Gastrocnemius medialis (tissue), 4 donors: ENCODE data around the gene APOH. TPM values are rescaled to one million over a fixed set of nuclear protein-coding genes. Genes with fewer than 3 reads are reported as not detected.

Experiments
- ATAC-seq, 2 donors: fragments of 150-250 bp; one replicate each; pipeline ENCODE4 v1.9.1; 2016
- DNase-seq, 2 donors: peaks; one replicate each; pipeline ENCODE4 v3.0.0-alpha.2; 2019
- H3K27ac ChIP-seq, 4 donors: fragments of 200-600 bp; sonication (generic); 1 replicate in 1 of 4; 2 replicates in 3 of 4; pipeline ENCODE4 v1.5.1; 2016 to 2018; ENCODE audit warnings: mild to moderate bottlenecking in 2 of 4, moderate library complexity in 1 of 4
- H3K27me3 ChIP-seq, 3 donors: fragments of 200-600 bp; sonication (generic) in 2 of 3; 1 replicate in 1 of 3; 2 replicates in 2 of 3; pipeline versions ENCODE4 v1.5.1 to v1.6.0; 2016 to 2019; ENCODE audit warnings: mild to moderate bottlenecking in 1 of 3, moderate library complexity in 1 of 3
- H3K36me3 ChIP-seq, 2 donors: fragments of 200-600 bp; sonication (generic) in 1 of 2; one replicate each; pipeline ENCODE4 v1.5.1; 2017 to 2018
- H3K4me1 ChIP-seq, 2 donors: fragments of 200-600 bp; sonication (generic) in 1 of 2; one replicate each; pipeline ENCODE4 v1.5.1; 2016 to 2017; ENCODE audit warnings: mild to moderate bottlenecking in 2 of 2
- H3K4me3 ChIP-seq, 4 donors: fragments of 200-600 bp; sonication (generic) in 3 of 4; 1 replicate in 1 of 4; 2 replicates in 3 of 4; pipeline ENCODE4 v1.5.1; 2016 to 2019; ENCODE audit warnings: mild to moderate bottlenecking in 2 of 4
- H3K9me3 ChIP-seq, 3 donors: fragments of 200-600 bp; sonication (generic) in 2 of 3; 1 replicate in 1 of 3; 2 replicates in 2 of 3; pipeline ENCODE4 v1.5.1; 2016 to 2019
- POLR2A ChIP-seq, 2 donors: fragments of 450-650 bp; IDR thresholded peaks; one replicate each; pipeline ENCODE4 v1.6.1; 2017; ENCODE audit warnings: antibody characterized with exemption in 2 of 2, mild to moderate bottlenecking in 2 of 2, moderate library complexity in 2 of 2
- in situ Hi-C, 4 donors: fragments of 200-750 bp; cut with MboI; loops; one replicate each; pipeline versions ENCODE4 v1.15.0 to v1.8.0; 2017; ENCODE audit warnings: low sequenced_read_pairs in 4 of 4
- intact Hi-C: fragments of 100-400 bp; cut with DNase I; formaldehyde crosslinking; loops from one replicate; pipeline ENCODE4 v1.15.1; 2023; ENCODE audit warnings: low total_unique reads
- total RNA-seq, 4 donors: library from RNA; depleted of rRNA; stranded (reverse); fragments of >200 nt; gene quantifications; one replicate each; pipeline versions ENCODE4 v1.1.0 to v1.2.3, GENCODE V29; 2016
- TF ChIP-seq, protein P1 (sequence below), 5 experiments: fragments of 450-650 bp in 3 of 5; fragments of 200-600 bp in 2 of 5; sonication (generic) in 2 of 5; IDR thresholded peaks in 4 of 5; conservative IDR thresholded peaks in 1 of 5; 1 replicate in 4 of 5; 2 replicates in 1 of 5; pipeline ENCODE4 v1.5.1; 2016 to 2019; ENCODE audit warnings: antibody characterized with exemption in 5 of 5, mild to moderate bottlenecking in 3 of 5, moderate library complexity in 3 of 5

Gene APOH
- total RNA-seq, 4 donors from 2014 or later = 4.4 to 11.5 TPM; not detected in 2

GRCh38 chr17:66183529-66183928, 45.7 kb downstream of the APOH start:
- in situ Hi-C loops = no loop called here
- Histone ChIP-seq H3K4me1 (no peaks in the 10 kb centered on the region), H3K4me3 (no peak overlapping the region)

GRCh38 chr17:66178642-66179041, 50.6 kb downstream of the APOH start:
- ATAC-seq = no peak
- H3K36me3 ChIP-seq = peaks cover 2 to 23% of the 10 kb centered on the region in 2 donors
- DNase-seq = no peak
- no peaks in the 10 kb centered on the region for H3K27me3 ChIP-seq
- H3K9me3 ChIP-seq = no peaks in the 10 kb centered on the region
- no peaks in the 10 kb centered on the region for H3K4me1 ChIP-seq
- in situ Hi-C loops = no loop called here
- no peak overlapping the region for H3K4me3 ChIP-seq
- TF ChIP-seq POLR2A (IDR thresholded peaks at IDR 0.05) = no peak
- TF ChIP-seq, protein P1, sequence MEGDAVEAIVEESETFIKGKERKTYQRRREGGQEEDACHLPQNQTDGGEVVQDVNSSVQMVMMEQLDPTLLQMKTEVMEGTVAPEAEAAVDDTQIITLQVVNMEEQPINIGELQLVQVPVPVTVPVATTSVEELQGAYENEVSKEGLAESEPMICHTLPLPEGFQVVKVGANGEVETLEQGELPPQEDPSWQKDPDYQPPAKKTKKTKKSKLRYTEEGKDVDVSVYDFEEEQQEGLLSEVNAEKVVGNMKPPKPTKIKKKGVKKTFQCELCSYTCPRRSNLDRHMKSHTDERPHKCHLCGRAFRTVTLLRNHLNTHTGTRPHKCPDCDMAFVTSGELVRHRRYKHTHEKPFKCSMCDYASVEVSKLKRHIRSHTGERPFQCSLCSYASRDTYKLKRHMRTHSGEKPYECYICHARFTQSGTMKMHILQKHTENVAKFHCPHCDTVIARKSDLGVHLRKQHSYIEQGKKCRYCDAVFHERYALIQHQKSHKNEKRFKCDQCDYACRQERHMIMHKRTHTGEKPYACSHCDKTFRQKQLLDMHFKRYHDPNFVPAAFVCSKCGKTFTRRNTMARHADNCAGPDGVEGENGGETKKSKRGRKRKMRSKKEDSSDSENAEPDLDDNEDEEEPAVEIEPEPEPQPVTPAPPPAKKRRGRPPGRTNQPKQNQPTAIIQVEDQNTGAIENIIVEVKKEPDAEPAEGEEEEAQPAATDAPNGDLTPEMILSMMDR (IDR thresholded peaks at IDR 0.05 in 4 of 5, conservative IDR thresholded peaks at IDR 0.05 in 1 of 5) = no peak
- no peak overlapping the region for H3K27ac ChIP-seq
- intact Hi-C loops = no loop called here

More at GRCh38 chr17:66183529-66183928, 45.7 kb downstream of the APOH start:
- peaks cover 2 to 23% of the 10 kb centered on the region in 2 donors for H3K36me3 ChIP-seq
- DNase-seq = no peak
- no peaks in the 10 kb centered on the region for H3K27me3 ChIP-seq
- TF ChIP-seq, protein P1 (IDR thresholded peaks at IDR 0.05 in 4 of 5, conservative IDR thresholded peaks at IDR 0.05 in 1 of 5) = no peak
- no peak for TF ChIP-seq POLR2A (IDR thresholded peaks at IDR 0.05)
- intact Hi-C loops = no loop called here
- ATAC-seq = no peak
- H3K27ac ChIP-seq = no peak overlapping the region
- no peaks in the 10 kb centered on the region for H3K9me3 ChIP-seq

DNA sequence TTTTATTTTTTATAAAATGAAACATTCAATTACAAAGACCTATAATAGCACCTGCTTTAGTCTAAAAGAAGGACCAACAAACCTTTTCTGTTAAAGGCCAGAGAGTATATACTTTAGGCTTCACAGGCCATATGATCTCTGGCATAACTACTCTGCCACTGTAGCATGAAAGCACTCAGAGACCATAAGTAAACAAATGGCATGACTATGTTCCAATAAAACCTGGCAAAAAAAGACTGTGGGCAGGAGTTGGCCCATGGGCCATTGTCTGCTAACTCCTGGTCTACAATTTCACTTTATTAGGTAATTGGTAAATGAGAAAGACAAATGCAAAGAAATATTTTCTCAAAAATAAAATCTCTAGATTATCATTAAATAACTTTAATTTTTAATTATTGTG, 52.2 kb downstream of the APOH start:
- intact Hi-C loops (no loop called here), in situ Hi-C loops (no loop called here)
- no peak for TF ChIP-seq POLR2A (IDR thresholded peaks at IDR 0.05)
- TF ChIP-seq, protein P1 (IDR thresholded peaks at IDR 0.05 in 4 of 5, conservative IDR thresholded peaks at IDR 0.05 in 1 of 5) = no peak
- Histone ChIP-seq H3K27ac (no peak overlapping the region), H3K4me3 (no peak overlapping the region), H3K9me3 (no peaks in the 10 kb centered on the region), H3K4me1 (peaks cover 6% of the 10 kb centered on the region in 2 donors), H3K27me3 (no peaks in the 10 kb centered on the region), H3K36me3 (peaks cover 1 to 16% of the 10 kb centered on the region in 2 donors)
- no peak for ATAC-seq
- DNase-seq = no peak

GRCh38 chr17:66175892-66176291, 53.3 kb downstream of the APOH start:
- TF ChIP-seq POLR2A (IDR thresholded peaks at IDR 0.05) = no peak
- TF ChIP-seq, protein P1 (IDR thresholded peaks at IDR 0.05 in 4 of 5, conservative IDR thresholded peaks at IDR 0.05 in 1 of 5) = no peak
- in situ Hi-C loops = no loop called here
- Histone ChIP-seq H3K4me1 (peaks cover 9 to 17% of the 10 kb centered on the region in 2 donors), H3K36me3 (peaks cover 0 to 5% of the 10 kb centered on the region in 2 donors), H3K27me3 (no peaks in the 10 kb centered on the region), H3K9me3 (no peaks in the 10 kb centered on the region), H3K27ac (no peak overlapping the region), H3K4me3 (no peak overlapping the region)
- ATAC-seq (no peak), DNase-seq (no peak)
- intact Hi-C loops = no loop called here

- H3K9me3 ChIP-seq = no peaks in the 10 kb centered on the region
- TF ChIP-seq, protein P1 (IDR thresholded peaks at IDR 0.05 in 4 of 5, conservative IDR thresholded peaks at IDR 0.05 in 1 of 5) = no peak
- no peak for TF ChIP-seq POLR2A (IDR thresholded peaks at IDR 0.05)
- in situ Hi-C loops = loop anchor here in 2 of 4 donors (25.0 kb wide), 1 partner anchor 885 kb away; no protein-coding TSS in a partner anchor
- DNase-seq = no peak
- ATAC-seq = no peak
- intact Hi-C loops = no loop called here
- no peaks in the 10 kb centered on the region for H3K36me3 ChIP-seq
- H3K4me3 ChIP-seq = no peak overlapping the region
- H3K27ac ChIP-seq = no peak overlapping the region
- H3K27me3 ChIP-seq = no peaks in the 10 kb centered on the region
- peaks cover 9 to 23% of the 10 kb centered on the region in 2 donors for H3K4me1 ChIP-seq
Observed at GRCh38 chr17:66172691-66173223, 56.5 kb downstream of the APOH start.
